H1 (cell line): Measurements from ENCODE around the gene ZNF277.

Experiments used
- ASH2L ChIP-seq: fragments of 200-600, 300-600 bp; sonication (generic); IDR thresholded peaks from one replicate; pipeline ENCODE4 v1.7.1; 2017; ENCODE audit warnings: low read length
- CBX8 ChIP-seq: fragments of 300-800, 300-1000 bp; sonication (generic); IDR thresholded peaks from 2 replicates; pipeline ENCODE4 v1.7.1; 2016; ENCODE audit warnings: low read depth, low read length, borderline replicate concordance
- CREB1 ChIP-seq: IDR thresholded peaks from 2 replicates; pipeline ENCODE4 v1.6.1; 2012; ENCODE audit warnings: inconsistent platforms
- HDAC2 ChIP-seq, 2 experiments: fragments of 300-600 bp in 1 of 2; sonication (generic) in 1 of 2; IDR thresholded peaks; 2 replicates each; pipeline ENCODE4 v1.6.1; 2011 to 2012; ENCODE audit warnings: low read depth in 2 of 2, low read length in 2 of 2, mild to moderate bottlenecking in 2 of 2, moderate library complexity in 2 of 2, borderline replicate concordance in 1 of 2, inconsistent platforms in 1 of 2
- POLR2AphosphoS5 ChIP-seq: IDR thresholded peaks from 2 replicates; pipeline ENCODE4 v1.6.1; 2011; ENCODE audit warnings: low read depth, low read length
- SIN3A ChIP-seq, 2 experiments: IDR thresholded peaks in 1 of 2; conservative IDR thresholded peaks in 1 of 2; 2 replicates each; pipeline ENCODE4 v1.6.1; 2011 to 2012; ENCODE audit warnings: low read length in 2 of 2, improper control_type of control experiment in 1 of 2, low read depth in 1 of 2, mild to moderate bottlenecking in 1 of 2
- SP1 ChIP-seq: IDR thresholded peaks from 2 replicates; pipeline ENCODE4 v1.6.1; 2011; ENCODE audit warnings: low read depth, low read length
- TAF1 ChIP-seq: IDR thresholded peaks from 2 replicates; pipeline ENCODE4 v1.6.1; 2011; ENCODE audit warnings: mild to moderate bottlenecking, low read depth, low read length
- YY1 ChIP-seq: IDR thresholded peaks from 2 replicates; pipeline ENCODE4 v1.6.1; 2011; ENCODE audit warnings: low read depth, mild to moderate bottlenecking, low read length
- TF ChIP-seq, protein P1 (sequence below), 3 experiments: IDR thresholded peaks; 1 replicate in 2 of 3; 2 replicates in 1 of 3; pipeline versions ENCODE4 v1.5.1 to v1.6.1; 2011; ENCODE audit warnings: low read length in 3 of 3, mild to moderate bottlenecking in 3 of 3, inconsistent platforms in 2 of 3, low read depth in 1 of 3, moderate library complexity in 1 of 3; ENCODE audit not compliant: insufficient read depth in 1 of 3; ENCODE audit errors: control extremely low read depth in 1 of 3

DNA sequence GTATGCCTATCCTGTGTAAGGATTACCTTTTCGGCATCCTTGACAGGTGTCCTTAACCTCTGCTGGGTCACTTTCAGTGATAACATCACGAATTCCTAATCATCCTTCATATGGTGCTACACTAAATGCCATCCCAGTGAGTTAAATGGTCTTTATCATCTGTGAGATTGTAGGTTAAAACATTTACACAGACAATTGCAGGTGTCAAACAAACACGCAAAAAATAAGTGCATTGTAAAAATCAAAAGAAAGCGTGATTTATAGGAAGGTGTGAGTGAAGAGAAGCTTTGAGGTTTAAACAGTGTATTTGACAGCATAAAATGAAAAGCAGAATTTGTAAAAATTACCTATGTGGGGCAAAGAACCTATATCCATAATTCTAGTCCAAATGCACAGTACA lies 132.3 kb downstream of the ZNF277 start:
- TF ChIP-seq SP1 (no peak), YY1 (no peak), CBX8 (no peak), HDAC2 (IDR thresholded peaks at IDR 0.05; ENCODE audit: borderline replicate concordance in 1 of 2, low read depth in 2 of 2, low read length in 2 of 2) (no peak), ASH2L (no peak), TAF1 (no peak), POLR2AphosphoS5 (no peak), CREB1 (no peak), SIN3A (conservative IDR thresholded peaks at IDR 0.05 in 1 of 2, IDR thresholded peaks at IDR 0.05 in 1 of 2; ENCODE audit: low read depth in 1 of 2, low read length in 2 of 2) (no peak)
- TF ChIP-seq, protein P1, sequence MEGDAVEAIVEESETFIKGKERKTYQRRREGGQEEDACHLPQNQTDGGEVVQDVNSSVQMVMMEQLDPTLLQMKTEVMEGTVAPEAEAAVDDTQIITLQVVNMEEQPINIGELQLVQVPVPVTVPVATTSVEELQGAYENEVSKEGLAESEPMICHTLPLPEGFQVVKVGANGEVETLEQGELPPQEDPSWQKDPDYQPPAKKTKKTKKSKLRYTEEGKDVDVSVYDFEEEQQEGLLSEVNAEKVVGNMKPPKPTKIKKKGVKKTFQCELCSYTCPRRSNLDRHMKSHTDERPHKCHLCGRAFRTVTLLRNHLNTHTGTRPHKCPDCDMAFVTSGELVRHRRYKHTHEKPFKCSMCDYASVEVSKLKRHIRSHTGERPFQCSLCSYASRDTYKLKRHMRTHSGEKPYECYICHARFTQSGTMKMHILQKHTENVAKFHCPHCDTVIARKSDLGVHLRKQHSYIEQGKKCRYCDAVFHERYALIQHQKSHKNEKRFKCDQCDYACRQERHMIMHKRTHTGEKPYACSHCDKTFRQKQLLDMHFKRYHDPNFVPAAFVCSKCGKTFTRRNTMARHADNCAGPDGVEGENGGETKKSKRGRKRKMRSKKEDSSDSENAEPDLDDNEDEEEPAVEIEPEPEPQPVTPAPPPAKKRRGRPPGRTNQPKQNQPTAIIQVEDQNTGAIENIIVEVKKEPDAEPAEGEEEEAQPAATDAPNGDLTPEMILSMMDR (IDR thresholded peaks at IDR 0.05; ENCODE audit: control extremely low read depth in 1 of 3, insufficient read depth in 1 of 3, low read depth in 1 of 3, low read length in 3 of 3), result no peak
